Measurements from ENCODE around the gene SRD5A2.

DNA sequence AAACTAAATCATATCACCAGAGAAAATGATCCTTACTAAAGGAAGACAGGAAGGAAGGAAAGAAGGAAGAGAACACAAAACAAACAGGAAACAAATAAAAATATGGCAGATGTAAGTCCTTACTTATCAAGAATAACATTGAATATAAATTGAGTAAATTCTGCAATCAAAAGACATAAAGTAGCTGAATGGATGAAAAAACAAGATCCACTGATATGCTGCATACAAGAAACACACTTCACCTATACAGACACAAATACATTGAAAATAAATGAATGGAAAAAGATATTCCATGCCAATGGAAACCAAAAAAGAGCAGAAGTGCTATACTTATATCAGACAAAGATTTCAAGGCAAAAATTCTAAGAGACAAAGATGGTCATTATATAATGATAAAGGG is 18.0 kb upstream of the SRD5A2 start:
- TF ChIP-seq, protein P1, sequence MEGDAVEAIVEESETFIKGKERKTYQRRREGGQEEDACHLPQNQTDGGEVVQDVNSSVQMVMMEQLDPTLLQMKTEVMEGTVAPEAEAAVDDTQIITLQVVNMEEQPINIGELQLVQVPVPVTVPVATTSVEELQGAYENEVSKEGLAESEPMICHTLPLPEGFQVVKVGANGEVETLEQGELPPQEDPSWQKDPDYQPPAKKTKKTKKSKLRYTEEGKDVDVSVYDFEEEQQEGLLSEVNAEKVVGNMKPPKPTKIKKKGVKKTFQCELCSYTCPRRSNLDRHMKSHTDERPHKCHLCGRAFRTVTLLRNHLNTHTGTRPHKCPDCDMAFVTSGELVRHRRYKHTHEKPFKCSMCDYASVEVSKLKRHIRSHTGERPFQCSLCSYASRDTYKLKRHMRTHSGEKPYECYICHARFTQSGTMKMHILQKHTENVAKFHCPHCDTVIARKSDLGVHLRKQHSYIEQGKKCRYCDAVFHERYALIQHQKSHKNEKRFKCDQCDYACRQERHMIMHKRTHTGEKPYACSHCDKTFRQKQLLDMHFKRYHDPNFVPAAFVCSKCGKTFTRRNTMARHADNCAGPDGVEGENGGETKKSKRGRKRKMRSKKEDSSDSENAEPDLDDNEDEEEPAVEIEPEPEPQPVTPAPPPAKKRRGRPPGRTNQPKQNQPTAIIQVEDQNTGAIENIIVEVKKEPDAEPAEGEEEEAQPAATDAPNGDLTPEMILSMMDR (IDR thresholded peaks at IDR 0.05; ENCODE audit: low read length), result no peak
- no peak for TF ChIP-seq EZH2 (IDR thresholded peaks at IDR 0.05; ENCODE audit: borderline replicate concordance, low read length)

Measured in OCI-LY1 (cell line).